Right ventricle myocardium inferior (tissue), 1 donor: ENCODE data around the gene ZFYVE27. TPM values are rescaled to one million over a fixed set of nuclear protein-coding genes. Genes with fewer than 3 reads are reported as not detected.

Experiments used
- ATAC-seq: fragments of 200-7000 bp; cut with Tn5 transposase; one replicate; pipeline ENCODE4 v1.9.1; 2020; ENCODE audit warnings: mild to moderate bottlenecking, moderate library complexity
- DNase-seq: peaks from one replicate; pipeline ENCODE4 v3.0.0; 2021; ENCODE audit errors: missing footprints
- intact Hi-C: fragments of 100-400 bp; cut with DNase I; formaldehyde crosslinking; loops from one replicate; pipeline ENCODE4 v1.11.0; 2022
- total RNA-seq: library from RNA; stranded (reverse); fragmentation: NEBNext Ultra II Directional; extraction: Animal tissue kit (Norgen Biotek cat#: 25700); gene quantifications from one replicate; pipeline ENCODE4 v1.2.1, GENCODE V29; 2021
- donor health status: DM: no; HTN: yes; CAD: no; lungs with severe emphysema.

ZFYVE27 gene
- total RNA-seq, 1 donor from 2014 or later: 11.7 TPM

DNA sequence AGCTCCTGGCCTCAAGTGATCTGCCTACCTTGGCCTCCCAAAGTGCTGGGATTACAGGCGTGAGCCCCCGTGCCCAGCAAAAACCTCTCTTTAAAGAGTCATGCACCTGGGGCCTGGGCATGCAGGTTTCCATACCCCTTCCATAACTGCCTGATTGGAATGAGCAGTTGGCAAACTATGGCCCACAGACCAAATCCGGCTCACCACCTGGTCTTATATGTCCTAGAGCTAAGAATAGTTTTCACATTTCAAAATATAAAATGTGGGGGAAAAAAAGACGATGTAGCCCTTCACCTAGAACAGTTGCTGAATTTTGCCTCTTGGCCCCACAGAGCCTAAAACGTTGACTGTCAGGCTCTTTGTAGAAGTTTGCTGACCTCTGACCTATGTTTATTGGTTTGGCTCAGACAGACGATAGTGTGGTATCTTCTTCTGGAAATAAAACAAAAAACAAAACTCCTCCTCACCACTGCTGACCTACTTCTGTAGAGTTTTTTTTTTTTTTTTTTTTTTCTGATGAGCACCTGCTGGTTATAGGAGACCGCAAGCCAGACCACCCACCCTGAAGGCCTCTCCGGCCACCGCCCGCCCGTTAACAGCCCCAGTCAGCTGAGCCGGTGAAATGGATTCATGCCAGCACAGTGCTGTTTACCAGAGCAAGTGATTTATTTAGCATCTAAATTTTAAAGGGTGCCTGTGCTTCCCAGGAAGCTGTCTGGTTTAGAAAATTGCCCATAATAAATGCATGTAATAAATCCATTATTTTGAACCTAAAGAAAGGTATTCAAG is 68.4 kb downstream of the ZFYVE27 start:
- no peak for ATAC-seq
- intact Hi-C loops: no loop called here
- DNase-seq: no peak

DNA sequence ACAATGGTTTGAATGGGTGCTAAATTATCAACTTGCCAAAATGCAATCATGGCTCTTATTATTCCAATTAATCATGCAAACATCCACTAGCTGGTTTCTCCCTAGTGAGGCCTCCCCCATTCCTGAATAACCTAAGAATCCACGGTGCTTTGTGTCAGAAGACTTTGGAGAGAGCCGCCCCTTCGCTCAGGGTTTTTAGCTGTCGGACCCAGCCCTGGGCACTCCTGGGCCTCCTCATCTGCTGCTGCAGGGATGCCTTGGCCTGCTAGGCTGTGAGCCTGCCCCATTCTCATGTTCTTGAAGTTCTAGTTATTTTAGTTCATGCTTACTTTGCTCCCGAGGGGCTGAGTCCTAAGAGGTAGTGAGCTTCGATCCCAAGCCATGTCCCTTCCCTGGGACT is 69.0 kb downstream of the ZFYVE27 start:
- DNase-seq: no peak
- intact Hi-C loops: no loop called here
- ATAC-seq: no peak

DNA sequence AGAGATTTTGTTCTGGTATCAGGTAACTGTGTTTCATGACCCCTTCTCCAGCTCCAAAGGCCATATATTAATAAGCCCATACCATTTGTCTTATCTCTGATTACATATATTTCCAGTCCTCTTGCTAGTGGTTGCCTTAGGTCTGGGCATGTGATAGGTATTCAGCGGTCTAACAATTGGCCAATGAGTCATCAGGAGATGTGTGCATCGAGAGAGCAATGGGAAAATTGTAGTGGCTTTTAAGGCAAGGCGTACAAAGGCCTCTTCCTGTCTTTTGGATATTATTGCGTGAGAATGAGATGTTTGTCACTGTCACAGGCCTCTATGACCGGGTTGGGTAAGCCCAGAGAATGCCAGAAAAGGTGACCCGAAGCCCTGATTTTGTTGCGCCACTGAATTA is 73.5 kb downstream of the ZFYVE27 start:
- intact Hi-C loops: no loop called here
- DNase-seq (no peak), ATAC-seq (no peak)

Other genes starting within 250 kb of the ZFYVE27 start
- 37.7 TPM for gene MMS19, start 238.7 kb upstream of the ZFYVE27 start, total RNA-seq
- 26.6 TPM for gene UBTD1, start 238.2 kb upstream of the ZFYVE27 start, total RNA-seq
- gene ANKRD2, start 164.3 kb upstream of the ZFYVE27 start, total RNA-seq: 418 TPM
- gene HOGA1, start 152.7 kb upstream of the ZFYVE27 start, total RNA-seq: 15.6 TPM
- gene C10orf62, start 147.4 kb upstream of the ZFYVE27 start, total RNA-seq: 0.97 TPM
- 8.0 TPM for gene MORN4, start 103.6 kb upstream of the ZFYVE27 start, total RNA-seq
- 11.0 TPM for gene PI4K2A, start 96.5 kb upstream of the ZFYVE27 start, total RNA-seq
- 8.7 TPM for gene AVPI1, start 49.9 kb upstream of the ZFYVE27 start, total RNA-seq
- gene MARVELD1, start 23.4 kb upstream of the ZFYVE27 start, total RNA-seq: 8.9 TPM
- gene SFRP5, start 34.9 kb downstream of the ZFYVE27 start, total RNA-seq: 2.5 TPM
- 0.08 TPM for gene GOLGA7B, start 112.7 kb downstream of the ZFYVE27 start, total RNA-seq